IPS-18a (cell line): Measurements from ENCODE around the gene PLEKHM2.

Experiments
- H3K27ac ChIP-seq: one replicate; pipeline ENCODE4 v1.5.1; 2013; ENCODE audit warnings: low read length
- H3K27me3 ChIP-seq: one replicate; pipeline ENCODE4 v1.6.1; 2013; ENCODE audit warnings: mild to moderate bottlenecking, low read length; ENCODE audit not compliant: control insufficient read depth, insufficient read depth
- H3K36me3 ChIP-seq: one replicate; pipeline ENCODE4 v1.6.1; 2013; ENCODE audit warnings: low read depth, low read length; ENCODE audit not compliant: control insufficient read depth
- H3K4me1 ChIP-seq: one replicate; pipeline ENCODE4 v1.6.1; 2013; ENCODE audit warnings: low read depth, low read length; ENCODE audit not compliant: control insufficient read depth
- H3K4me3 ChIP-seq: one replicate; pipeline ENCODE4 v1.5.1; 2013; ENCODE audit warnings: low read length
- H3K9ac ChIP-seq: one replicate; pipeline ENCODE4 v1.6.1; 2013; ENCODE audit warnings: mild to moderate bottlenecking, low read length, moderate library complexity
- H3K9me3 ChIP-seq: one replicate; pipeline ENCODE4 v1.6.1; 2013; ENCODE audit warnings: low read depth, low read length; ENCODE audit not compliant: control insufficient read depth

Gene PLEKHM2

GRCh38 chr1:15731735-15732685 is 47.9 kb downstream of the PLEKHM2 start:
- Histone ChIP-seq H3K9ac (no peak overlapping the region), H3K9me3 (no peaks in the 10 kb centered on the region), H3K27me3 (no peaks in the 10 kb centered on the region), H3K4me3 (no peak overlapping the region), H3K27ac (no peak overlapping the region), H3K4me1 (no peaks in the 10 kb centered on the region), H3K36me3 (peaks cover 38% of the 10 kb centered on the region)

GRCh38 chr1:15732686-15733081 is 48.6 kb downstream of the PLEKHM2 start:
- Histone ChIP-seq H3K27me3 (no peaks in the 10 kb centered on the region), H3K27ac (no peak overlapping the region), H3K9me3 (no peaks in the 10 kb centered on the region), H3K9ac (no peak overlapping the region), H3K4me1 (no peaks in the 10 kb centered on the region), H3K36me3 (peaks cover 31% of the 10 kb centered on the region), H3K4me3 (no peak overlapping the region)

- Histone ChIP-seq H3K4me3 (no peak overlapping the region), H3K27me3 (no peaks in the 10 kb centered on the region), H3K4me1 (no peaks in the 10 kb centered on the region), H3K36me3 (peaks cover 25% of the 10 kb centered on the region), H3K9me3 (no peaks in the 10 kb centered on the region), H3K27ac (no peak overlapping the region), H3K9ac (no peak overlapping the region)
These were observed 49.2 kb downstream of the PLEKHM2 start for GRCh38 chr1:15733218-15733725.

GRCh38 chr1:15733726-15734226 is 49.7 kb downstream of the PLEKHM2 start:
- no peak overlapping the region for H3K27ac ChIP-seq

GRCh38 chr1:15734296-15734695 is 50.2 kb downstream of the PLEKHM2 start:
- Histone ChIP-seq H3K9me3 (no peaks in the 10 kb centered on the region), H3K4me3 (no peak overlapping the region), H3K36me3 (peaks cover 23% of the 10 kb centered on the region), H3K27ac (no peak overlapping the region), H3K4me1 (no peaks in the 10 kb centered on the region), H3K9ac (no peak overlapping the region), H3K27me3 (no peaks in the 10 kb centered on the region)

More at GRCh38 chr1:15733726-15734226, 49.7 kb downstream of the PLEKHM2 start:
- no peaks in the 10 kb centered on the region for H3K9me3 ChIP-seq
- no peak overlapping the region for H3K9ac ChIP-seq
- no peaks in the 10 kb centered on the region for H3K4me1 ChIP-seq
- H3K4me3 ChIP-seq, result no peak overlapping the region
- peaks cover 23% of the 10 kb centered on the region for H3K36me3 ChIP-seq
- no peaks in the 10 kb centered on the region for H3K27me3 ChIP-seq

- Histone ChIP-seq H3K4me1 (no peaks in the 10 kb centered on the region), H3K27ac (no peak overlapping the region), H3K9ac (no peak overlapping the region), H3K9me3 (no peaks in the 10 kb centered on the region), H3K36me3 (peaks cover 19% of the 10 kb centered on the region), H3K4me3 (no peak overlapping the region), H3K27me3 (no peaks in the 10 kb centered on the region)
These were observed 50.8 kb downstream of the PLEKHM2 start for GRCh38 chr1:15734901-15735300.

- Histone ChIP-seq H3K27me3 (no peaks in the 10 kb centered on the region), H3K4me3 (no peak overlapping the region), H3K9ac (no peak overlapping the region), H3K9me3 (no peaks in the 10 kb centered on the region), H3K4me1 (no peaks in the 10 kb centered on the region), H3K27ac (no peak overlapping the region), H3K36me3 (peaks cover 19% of the 10 kb centered on the region)
These were observed 51.4 kb downstream of the PLEKHM2 start for GRCh38 chr1:15735304-15736037.

- Histone ChIP-seq H3K27ac (no peak within 1 kb of the TSS), H3K27me3 (no peaks in the 10 kb centered on the region), H3K9me3 (no peaks in the 10 kb centered on the region), H3K9ac (no peak within 1 kb of the TSS), H3K36me3 (peaks cover 12% of the 10 kb centered on the region), H3K4me1 (no peaks in the 10 kb centered on the region), H3K4me3 (no peak within 1 kb of the TSS)
These were observed 52.1 kb downstream of the PLEKHM2 start, which contains the start of gene SLC25A34 for GRCh38 chr1:15736038-15736891. SLC25A34 (plus strand) TSS chr1:15736258; CDS start chr1:15736486, 228 bp downstream.

- Histone ChIP-seq H3K36me3 (peaks cover 12% of the 10 kb centered on the region), H3K4me3 (no peak overlapping the region), H3K9ac (no peak overlapping the region), H3K9me3 (no peaks in the 10 kb centered on the region), H3K4me1 (peaks cover 3% of the 10 kb centered on the region), H3K27me3 (no peaks in the 10 kb centered on the region), H3K27ac (no peak overlapping the region)
These were observed 52.8 kb downstream of the PLEKHM2 start for GRCh38 chr1:15736892-15737261.

GRCh38 chr1:15737324-15738319 is 53.5 kb downstream of the PLEKHM2 start:
- Histone ChIP-seq H3K27me3 (no peaks in the 10 kb centered on the region), H3K4me1 (peaks cover 3% of the 10 kb centered on the region), H3K9ac (no peak overlapping the region), H3K9me3 (no peaks in the 10 kb centered on the region), H3K27ac (no peak overlapping the region), H3K36me3 (peaks cover 12% of the 10 kb centered on the region), H3K4me3 (no peak overlapping the region)
